NCI-H1092 (cell line): ENCODE measurements around the gene CCR3.

Source experiments
- DNase-seq: peaks from one replicate; lab custom pipeline; 2025; lab: John Stamatoyannopoulos, UW

Gene CCR3

GRCh38 chr3:46272028-46272451, 29.8 kb downstream of the CCR3 start:
- no peak for DNase-seq

GRCh38 chr3:46276497-46277099, 34.3 kb downstream of the CCR3 start:
- no peak for DNase-seq

GRCh38 chr3:46277476-46277875, 35.2 kb downstream of the CCR3 start:
- DNase-seq = no peak

- DNase-seq = no peak
Measured at GRCh38 chr3:46278816-46279672, 36.8 kb downstream of the CCR3 start.

- no peak for DNase-seq
Measured at GRCh38 chr3:46280105-46280797, 38.0 kb downstream of the CCR3 start.

GRCh38 chr3:46281551-46281950, 39.3 kb downstream of the CCR3 start:
- DNase-seq = no peak

GRCh38 chr3:46282041-46282440, 39.8 kb downstream of the CCR3 start:
- DNase-seq = no peak

GRCh38 chr3:46282696-46283095, 40.4 kb downstream of the CCR3 start:
- no peak for DNase-seq

GRCh38 chr3:46283881-46284450, 41.7 kb downstream of the CCR3 start:
- DNase-seq = no peak

GRCh38 chr3:46284981-46285683, 42.9 kb downstream of the CCR3 start:
- DNase-seq = no peak

GRCh38 chr3:46285931-46286619, 43.8 kb downstream of the CCR3 start:
- DNase-seq = no peak

- no peak for DNase-seq
Measured at GRCh38 chr3:46286947-46287565, 44.8 kb downstream of the CCR3 start.

GRCh38 chr3:46289551-46289950, 47.3 kb downstream of the CCR3 start:
- DNase-seq = no peak

- DNase-seq = no peak
Measured at GRCh38 chr3:46289966-46290365, 47.7 kb downstream of the CCR3 start.

- DNase-seq = no peak
Measured at GRCh38 chr3:46291046-46291445, 48.8 kb downstream of the CCR3 start.

GRCh38 chr3:46293035-46293724, 50.9 kb downstream of the CCR3 start:
- no peak for DNase-seq

GRCh38 chr3:46293991-46294833, 52.0 kb downstream of the CCR3 start:
- no peak for DNase-seq

- no peak for DNase-seq
Measured at GRCh38 chr3:46296826-46297225, 54.6 kb downstream of the CCR3 start.

- no peak for DNase-seq
Measured at GRCh38 chr3:46297658-46298423, 55.6 kb downstream of the CCR3 start.
